ENCODE measurements around the gene CHFR.
"Not testable (repeated sequence)": the region's sequence is repeated elsewhere in the genome, so short reads cannot be mapped to it uniquely, and the experiment has no call there.

CHFR gene

GRCh38 chr12:132806857-132807256, 80.5 kb downstream of the CHFR start:
- no peak for DNase-seq

- DNase-seq, result no peak
Observed at GRCh38 chr12:132804426-132804861, 83.0 kb downstream of the CHFR start.

GRCh38 chr12:132803888-132804287, 83.5 kb downstream of the CHFR start:
- DNase-seq, result no peak

GRCh38 chr12:132803125-132803524, 84.3 kb downstream of the CHFR start:
- DNase-seq, result no peak

- no peak for DNase-seq
Observed at GRCh38 chr12:132801741-132802140, 85.7 kb downstream of the CHFR start.

GRCh38 chr12:132798836-132799235, 88.6 kb downstream of the CHFR start:
- no peak for DNase-seq

- no peak for DNase-seq
Observed at GRCh38 chr12:132797820-132798570, 89.4 kb downstream of the CHFR start.

- no peak for DNase-seq
Observed at GRCh38 chr12:132795847-132796246, 91.6 kb downstream of the CHFR start.

GRCh38 chr12:132791940-132792339, 95.5 kb downstream of the CHFR start:
- DNase-seq, result not testable (repeated sequence)

GRCh38 chr12:132789099-132789471, 98.3 kb downstream of the CHFR start:
- DNase-seq, result no peak

GRCh38 chr12:132788375-132789098, 98.9 kb downstream of the CHFR start:
- no peak for DNase-seq

- DNase-seq, result no peak
Observed at GRCh38 chr12:132787877-132788276, 99.5 kb downstream of the CHFR start.

GRCh38 chr12:132786192-132786591, 101.2 kb downstream of the CHFR start:
- no peak for DNase-seq

- no peak for DNase-seq
Observed at GRCh38 chr12:132784580-132784979, 102.8 kb downstream of the CHFR start.

GRCh38 chr12:132783917-132784531, 103.4 kb downstream of the CHFR start:
- no peak for DNase-seq

Data from eye (tissue), 1 donor.